AG09309 (cell line): ENCODE results near the gene CNN2.

ENCODE experiments used
- DNase-seq: peaks from one replicate; pipeline ENCODE4 v3.0.0-alpha.2; 2010; ENCODE audit warnings: low read depth
- H3K4me3 ChIP-seq: 2 replicates; pipeline ENCODE4 v1.5.1; 2011; ENCODE audit warnings: mild to moderate bottlenecking, low read depth, low read length, moderate library complexity; ENCODE audit not compliant: control insufficient read depth
- TF ChIP-seq, protein P1 (sequence below): IDR thresholded peaks from 2 replicates; pipeline ENCODE4 v1.5.1; 2011; ENCODE audit warnings: mild to moderate bottlenecking, low read depth, low read length, inconsistent platforms; ENCODE audit not compliant: insufficient read depth, control insufficient read depth; ENCODE audit errors: missing control alignments

CNN2 gene

DNA sequence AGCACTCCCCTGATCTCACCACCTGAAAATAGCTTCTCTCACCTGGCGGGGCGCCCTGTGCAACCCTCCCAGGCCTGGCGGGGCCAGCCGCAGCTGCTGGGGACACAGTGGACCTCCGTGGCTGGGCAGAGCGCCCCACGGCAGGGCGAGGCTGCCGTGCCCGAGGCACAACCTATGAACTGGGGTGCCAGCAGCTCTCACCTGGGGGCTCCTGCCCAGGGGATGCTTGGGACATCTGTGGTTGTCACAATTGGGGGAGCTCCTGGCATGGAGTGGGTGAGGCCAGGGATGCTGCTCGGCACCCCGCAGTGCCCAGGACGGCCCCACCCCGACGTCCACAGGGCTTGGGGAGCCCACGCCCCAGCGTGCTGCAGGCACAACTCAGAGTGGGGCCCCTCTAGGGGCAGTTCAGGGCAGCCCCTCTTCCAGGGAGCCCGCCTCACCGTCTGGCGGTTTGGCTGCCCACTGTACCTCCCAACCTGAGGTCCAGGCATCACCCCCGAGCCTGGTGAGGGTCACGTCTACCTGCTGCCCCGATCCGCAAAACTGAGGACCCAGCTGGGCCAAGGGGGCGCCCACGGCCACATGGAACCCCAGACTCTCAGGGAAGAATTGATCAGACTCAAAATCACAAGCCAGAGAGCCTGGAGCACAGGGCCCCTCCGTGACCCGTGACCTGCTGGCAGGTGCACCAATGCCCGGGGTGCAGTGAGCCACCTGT, 11.2 kb upstream of the CNN2 start:
- TF ChIP-seq, protein P1, sequence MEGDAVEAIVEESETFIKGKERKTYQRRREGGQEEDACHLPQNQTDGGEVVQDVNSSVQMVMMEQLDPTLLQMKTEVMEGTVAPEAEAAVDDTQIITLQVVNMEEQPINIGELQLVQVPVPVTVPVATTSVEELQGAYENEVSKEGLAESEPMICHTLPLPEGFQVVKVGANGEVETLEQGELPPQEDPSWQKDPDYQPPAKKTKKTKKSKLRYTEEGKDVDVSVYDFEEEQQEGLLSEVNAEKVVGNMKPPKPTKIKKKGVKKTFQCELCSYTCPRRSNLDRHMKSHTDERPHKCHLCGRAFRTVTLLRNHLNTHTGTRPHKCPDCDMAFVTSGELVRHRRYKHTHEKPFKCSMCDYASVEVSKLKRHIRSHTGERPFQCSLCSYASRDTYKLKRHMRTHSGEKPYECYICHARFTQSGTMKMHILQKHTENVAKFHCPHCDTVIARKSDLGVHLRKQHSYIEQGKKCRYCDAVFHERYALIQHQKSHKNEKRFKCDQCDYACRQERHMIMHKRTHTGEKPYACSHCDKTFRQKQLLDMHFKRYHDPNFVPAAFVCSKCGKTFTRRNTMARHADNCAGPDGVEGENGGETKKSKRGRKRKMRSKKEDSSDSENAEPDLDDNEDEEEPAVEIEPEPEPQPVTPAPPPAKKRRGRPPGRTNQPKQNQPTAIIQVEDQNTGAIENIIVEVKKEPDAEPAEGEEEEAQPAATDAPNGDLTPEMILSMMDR: no peak
- H3K4me3 ChIP-seq: no peak overlapping the region
- no peak for DNase-seq

DNA sequence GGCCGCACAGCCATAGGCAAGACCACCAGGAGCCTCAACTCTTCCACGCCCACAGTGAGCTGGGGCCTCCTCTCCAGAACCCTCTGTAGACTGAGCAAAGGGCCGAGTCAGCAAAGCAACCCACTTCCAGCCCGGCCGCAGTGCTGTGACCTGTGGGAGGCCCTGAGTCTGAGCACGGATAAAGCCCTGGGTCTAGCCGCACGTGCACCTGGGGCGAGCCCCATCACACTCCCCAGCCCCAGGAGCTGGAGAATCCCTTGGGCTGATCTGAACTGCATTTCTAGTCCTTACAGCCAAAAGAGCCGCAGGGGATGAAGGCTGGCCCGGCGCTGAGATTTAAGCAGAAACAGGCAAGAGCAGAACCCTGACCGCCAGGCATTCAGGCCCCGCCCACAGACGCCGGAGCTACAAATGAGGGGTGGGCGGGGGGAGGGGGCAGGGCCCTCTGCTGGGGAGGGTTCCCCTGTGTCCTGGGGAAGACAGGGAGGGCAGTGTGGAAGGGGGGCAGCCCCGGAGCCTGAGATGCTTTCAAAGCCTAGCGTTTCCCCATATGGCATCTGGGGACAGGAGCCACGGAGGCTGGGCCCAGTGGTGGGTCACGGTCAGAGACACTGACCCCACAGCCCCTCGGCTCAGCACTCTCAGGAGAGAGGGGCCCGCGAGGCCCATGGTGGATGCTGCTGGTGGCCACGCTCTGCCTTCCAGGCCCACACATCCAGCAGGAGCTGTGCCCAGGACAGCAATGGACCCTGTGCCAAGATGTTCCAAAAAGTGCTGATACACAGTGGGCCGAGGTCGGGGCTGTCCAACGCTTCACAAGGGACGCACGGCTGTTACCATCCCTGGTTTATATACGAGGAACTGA, 10.4 kb upstream of the CNN2 start:
- no peak for DNase-seq
- H3K4me3 ChIP-seq: no peak overlapping the region
- TF ChIP-seq, protein P1: no peak

DNA sequence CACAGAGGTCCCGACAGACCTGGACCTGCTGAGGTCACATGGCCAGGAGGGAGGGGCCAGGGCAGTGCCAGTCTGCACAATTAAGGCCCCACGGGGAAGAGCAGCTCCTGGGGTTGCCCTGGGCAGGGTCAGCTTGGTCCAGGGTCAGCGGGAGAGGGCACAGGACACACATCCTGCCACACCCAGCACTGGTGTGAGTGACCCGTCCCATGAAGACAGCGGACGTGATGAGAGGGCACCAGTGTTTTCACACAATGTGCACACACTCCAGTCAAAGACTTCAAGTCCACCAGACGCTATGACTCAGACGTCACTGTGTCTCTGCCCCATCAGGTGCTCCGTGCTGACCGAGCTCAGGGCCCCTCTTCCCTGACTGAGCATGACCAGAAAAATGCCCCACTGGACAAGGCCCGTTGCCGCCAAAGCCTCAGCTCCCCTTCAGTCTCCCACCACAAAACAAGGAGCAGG, 9.7 kb upstream of the CNN2 start:
- TF ChIP-seq, protein P1: no peak
- H3K4me3 ChIP-seq: no peak overlapping the region
- no peak for DNase-seq

DNA sequence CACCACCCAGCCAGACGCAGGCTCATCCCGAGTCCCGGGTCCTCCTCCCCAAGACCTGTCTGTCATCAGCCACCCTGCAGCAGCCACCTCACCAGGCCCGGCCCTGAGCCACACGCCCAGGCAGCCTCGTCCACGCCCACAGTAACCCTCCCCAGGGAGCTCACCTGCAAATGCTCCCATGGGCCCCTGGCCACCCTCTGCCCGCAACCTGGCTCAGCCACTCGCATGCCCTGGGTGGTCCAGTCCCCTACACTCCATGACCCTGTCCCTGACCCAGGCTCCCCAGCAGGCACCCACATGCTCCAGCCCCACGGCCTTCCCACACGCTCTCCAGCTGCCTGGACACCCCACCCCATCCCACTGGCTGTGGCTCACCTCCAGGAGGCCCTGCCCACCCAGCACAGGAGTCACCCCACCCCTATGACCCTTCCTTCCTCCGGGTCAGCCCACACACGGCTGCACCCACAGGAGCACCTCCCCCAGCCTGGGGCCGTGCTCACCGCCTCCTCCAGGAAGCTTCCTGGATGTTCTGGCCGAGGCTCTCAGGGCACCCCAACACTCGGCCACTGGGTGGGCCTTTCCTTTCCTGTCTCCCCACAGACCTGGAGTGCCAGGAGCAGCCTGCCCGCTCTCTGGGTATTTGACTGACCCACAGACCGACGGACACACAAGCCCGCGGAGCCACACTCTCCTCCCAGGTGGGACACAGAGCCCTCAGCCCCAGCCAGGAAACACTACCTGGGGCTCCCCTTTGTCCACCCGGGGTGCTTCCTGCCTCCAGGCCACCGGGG, 9.1 kb upstream of the CNN2 start:
- DNase-seq: no peak
- H3K4me3 ChIP-seq: no peak overlapping the region; the same call in 1 of the 2 replicates
- TF ChIP-seq, protein P1: no peak

DNA sequence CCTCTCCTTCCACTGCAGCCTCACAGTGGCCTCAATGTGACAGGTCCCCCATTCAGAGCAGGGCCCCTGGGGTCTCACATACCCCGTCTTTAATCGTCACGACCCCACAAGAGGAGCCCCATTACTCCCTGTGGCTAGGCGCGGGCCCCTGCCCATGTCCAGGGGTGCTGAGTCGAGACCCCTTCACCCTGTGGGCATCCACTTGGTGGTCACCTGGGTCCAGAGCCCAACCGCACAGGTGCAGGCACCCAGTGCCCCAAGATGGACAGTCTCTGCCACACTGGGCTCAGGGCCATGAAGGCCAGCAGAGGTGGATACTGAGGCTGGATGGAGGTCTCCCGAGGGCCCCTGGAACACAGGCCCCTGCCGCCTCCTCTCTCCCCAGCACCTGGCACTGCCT, 8.5 kb upstream of the CNN2 start:
- no peak for DNase-seq
- no peak overlapping the region for H3K4me3 ChIP-seq
- TF ChIP-seq, protein P1: no peak

DNA sequence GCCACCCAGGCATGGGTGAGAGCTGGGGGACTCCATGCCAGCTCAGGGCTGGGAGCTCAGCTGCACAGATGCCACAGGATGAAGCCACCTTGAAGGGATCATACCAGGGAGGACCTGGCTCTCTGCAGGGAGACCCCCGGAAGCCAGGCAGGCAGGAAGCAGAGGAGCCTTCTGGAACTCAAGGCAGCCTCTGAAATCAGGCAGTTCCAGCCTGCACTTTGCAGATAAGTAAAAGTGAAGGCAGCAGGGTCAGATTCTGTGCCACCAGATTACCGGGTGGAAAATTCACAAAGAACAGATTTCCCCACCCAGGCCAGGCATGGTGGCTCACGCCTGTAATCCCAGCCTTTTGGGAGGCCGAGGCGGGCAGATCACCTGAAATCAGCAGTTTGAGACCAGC, 8.0 kb upstream of the CNN2 start:
- TF ChIP-seq, protein P1: no peak
- no peak overlapping the region for H3K4me3 ChIP-seq
- no peak for DNase-seq
